Small intestine (tissue), 7 donors: Measurements from ENCODE around the gene TSC22D3. TPM values are rescaled to one million over a fixed set of nuclear protein-coding genes. Genes with fewer than 3 reads are reported as not detected.

Source experiments
- DNase-seq, 2 donors: peaks; one replicate each; pipeline versions ENCODE4 v3.0.0 to v3.0.0-alpha.2; 2013
- FAIRE-seq: peaks from 2 replicates; lab custom pipeline; 2012; peaks lifted over from hg19 to GRCh38; lab: Jason Lieb, UNC
- H3K27ac ChIP-seq, 3 donors: one replicate each; pipeline ENCODE4 v1.5.1; 2013; ENCODE audit warnings: low read length in 2 of 3, mild to moderate bottlenecking in 2 of 3, control low read depth in 1 of 3, inconsistent platforms in 1 of 3, low read depth in 1 of 3, moderate library complexity in 1 of 3
- H3K27me3 ChIP-seq, 3 donors: one replicate each; pipeline ENCODE4 v1.6.1; 2013; ENCODE audit warnings: low read length in 3 of 3, inconsistent platforms in 1 of 3; ENCODE audit not compliant: control insufficient read depth in 3 of 3, insufficient read depth in 3 of 3
- H3K36me3 ChIP-seq, 3 donors: one replicate each; pipeline ENCODE4 v1.6.1; 2013; ENCODE audit warnings: low read length in 3 of 3, inconsistent platforms in 1 of 3, low read depth in 1 of 3, mild to moderate bottlenecking in 1 of 3, moderate library complexity in 1 of 3; ENCODE audit not compliant: control insufficient read depth in 3 of 3, insufficient read depth in 2 of 3
- H3K4me1 ChIP-seq, 3 donors: one replicate each; pipeline ENCODE4 v1.6.1; 2013; ENCODE audit warnings: low read length in 2 of 3, inconsistent platforms in 1 of 3, low read depth in 1 of 3, mild to moderate bottlenecking in 1 of 3, moderate library complexity in 1 of 3; ENCODE audit not compliant: control insufficient read depth in 3 of 3, insufficient read depth in 2 of 3
- H3K4me3 ChIP-seq, 3 donors: one replicate each; pipeline ENCODE4 v1.5.1; 2013; ENCODE audit warnings: low read length in 3 of 3, control low read depth in 1 of 3, inconsistent platforms in 1 of 3, low read depth in 1 of 3, mild to moderate bottlenecking in 1 of 3, moderate library complexity in 1 of 3
- H3K9me3 ChIP-seq, 2 donors: one replicate each; pipeline ENCODE4 v1.6.1; 2013; ENCODE audit warnings: low read depth in 1 of 2, low read length in 1 of 2; ENCODE audit not compliant: control insufficient read depth in 2 of 2, insufficient read depth in 1 of 2
- WGBS, 3 donors: extraction: QIAGEN DNeasy Blood & Tissue Kit; methylation state at CpG; one replicate each; pipeline ENCODE4 v1.1.7; 2013; 5-methylcytosine and 5-hydroxymethylcytosine counted together
- polyA plus RNA-seq, 4 donors: library from polyadenylated mRNA; stranded (reverse) in 3 of 4; unstranded in 1 of 4; fragments of 200-250 nt in 3 of 4; fragments of 120-200 nt in 1 of 4; gene quantifications; one replicate each; pipeline versions ENCODE4 v1.2.1 to v1.2.3, GENCODE V29; 2013
- donor health status: healthy with polysubstance abuse.
- donor health status: control.
- donor health status: control.
- donor health status: Bipolar disorder and iron deficiency.
- donor health status: healthy.

TSC22D3 gene
- polyA plus RNA-seq, 4 donors: 85.6 to 244 (median 120) TPM

GRCh38 chrX:107733686-107734085 is 41.9 kb downstream of the TSC22D3 start:
- H3K27ac ChIP-seq: no peak overlapping the region
- no peaks in the 10 kb centered on the region for H3K9me3 ChIP-seq
- H3K36me3 ChIP-seq: no peaks in the 10 kb centered on the region
- WGBS, 3 donors: 50 to 72% (median 71%) methylated on average over 4 of the region's 4 CpGs
- H3K4me3 ChIP-seq: no peak overlapping the region
- FAIRE-seq: no peak
- H3K4me1 ChIP-seq: peaks cover 0 to 18% (median 3%) of the 10 kb centered on the region in 3 donors
- no peak for DNase-seq
- H3K27me3 ChIP-seq: no peaks in the 10 kb centered on the region

GRCh38 chrX:107731831-107732502 is 43.6 kb downstream of the TSC22D3 start:
- Histone ChIP-seq H3K27ac (peak overlapping the region in 2 of 3 donors; percentile 0 to 62), H3K36me3 (no peaks in the 10 kb centered on the region), H3K27me3 (no peaks in the 10 kb centered on the region), H3K4me3 (no peak overlapping the region), H3K4me1 (peaks cover 0 to 18% (median 3%) of the 10 kb centered on the region in 3 donors), H3K9me3 (no peaks in the 10 kb centered on the region)
- no peak for FAIRE-seq
- 12 to 28% (median 28%) methylated on average over 6 to 7 of the region's 7 CpGs for WGBS, 3 donors
- DNase-seq: peak; percentile 65 to 80

DNA sequence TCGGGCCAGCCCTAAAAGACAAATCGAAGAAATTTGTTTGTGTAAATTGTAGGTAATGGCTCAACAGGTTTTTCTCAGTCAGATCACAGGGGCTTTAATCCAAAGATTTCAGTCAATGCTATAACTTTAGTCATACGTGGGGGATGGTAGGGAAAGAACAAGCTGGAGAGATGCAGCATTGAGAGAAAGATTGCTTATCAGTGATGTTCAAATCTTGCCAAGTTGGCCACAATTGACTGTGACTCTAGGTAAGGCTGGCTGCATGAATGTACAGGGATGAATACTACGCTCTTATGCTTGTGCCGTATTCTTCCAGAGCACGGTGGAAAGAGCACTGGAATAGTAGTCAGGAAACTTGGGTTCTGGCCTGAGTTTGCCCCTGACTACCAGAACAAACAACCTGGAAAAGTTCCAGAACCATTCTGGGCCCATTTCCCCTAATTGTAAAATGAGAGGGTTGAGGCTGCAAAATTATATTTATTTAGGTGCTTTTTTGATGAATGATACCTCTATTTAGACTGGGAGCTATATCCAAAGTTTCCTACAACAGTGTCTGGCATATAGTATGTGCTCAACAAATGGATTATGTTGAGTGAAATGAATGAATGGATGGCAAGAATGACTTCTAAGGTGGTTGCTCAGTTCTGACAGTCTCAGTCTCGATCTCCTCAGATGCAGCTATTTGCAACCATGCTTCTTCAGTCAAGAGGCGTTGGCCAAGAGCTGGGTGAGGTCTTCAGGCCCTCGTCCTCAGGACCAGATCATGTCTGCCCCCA is 44.4 kb downstream of the TSC22D3 start:
- Histone ChIP-seq H3K27me3 (no peaks in the 10 kb centered on the region), H3K9me3 (no peaks in the 10 kb centered on the region), H3K36me3 (no peaks in the 10 kb centered on the region), H3K4me3 (no peak overlapping the region), H3K4me1 (peaks cover 0 to 14% (median 3%) of the 10 kb centered on the region in 3 donors), H3K27ac (peak overlapping the region in 1 of 3 donors; percentile 62)
- WGBS, 3 donors: 70 to 75% (median 74%) methylated on average over 9 of the region's 9 CpGs
- no peak for FAIRE-seq
- DNase-seq: no peak

DNA sequence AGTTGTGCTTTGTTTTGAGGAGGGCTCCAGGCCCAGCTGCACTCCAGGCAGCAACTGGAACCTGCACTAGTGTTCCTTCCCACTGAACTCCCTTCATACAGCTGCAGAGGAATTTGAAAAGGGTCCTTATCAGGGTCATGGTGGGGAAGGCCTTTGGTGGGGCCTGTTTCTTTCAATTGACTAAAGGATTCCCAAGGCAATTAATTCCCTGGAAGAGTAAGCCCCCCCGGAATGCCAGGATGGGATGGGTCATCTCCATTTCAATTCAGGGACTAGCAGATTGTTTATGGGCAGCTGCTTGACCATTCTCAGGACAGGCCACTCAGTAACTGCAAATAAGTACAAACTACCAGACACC is 45.3 kb downstream of the TSC22D3 start:
- FAIRE-seq: no peak

GRCh38 chrX:107729558-107730297 is 45.9 kb downstream of the TSC22D3 start:
- H3K4me3 ChIP-seq: no peak overlapping the region
- no peaks in the 10 kb centered on the region for H3K27me3 ChIP-seq
- DNase-seq: no peak
- peak overlapping the region in 1 of 3 donors; percentile 27 for H3K27ac ChIP-seq
- H3K9me3 ChIP-seq: no peaks in the 10 kb centered on the region
- no peak for FAIRE-seq
- no peaks in the 10 kb centered on the region for H3K36me3 ChIP-seq
- WGBS, 3 donors: 74 to 87% (median 75%) methylated on average over 8 of the region's 8 CpGs
- H3K4me1 ChIP-seq: peaks cover 0 to 14% (median 3%) of the 10 kb centered on the region in 3 donors

More for the DNA sequence above, 45.3 kb downstream of the TSC22D3 start:
- WGBS, 3 donors: 44 to 60% (median 57%) methylated on average over 1 of the region's 1 CpG
- Histone ChIP-seq H3K36me3 (no peaks in the 10 kb centered on the region), H3K27me3 (no peaks in the 10 kb centered on the region), H3K27ac (no peak overlapping the region), H3K9me3 (no peaks in the 10 kb centered on the region), H3K4me1 (peaks cover 0 to 14% (median 3%) of the 10 kb centered on the region in 3 donors), H3K4me3 (no peak overlapping the region)
- DNase-seq: no peak

DNA sequence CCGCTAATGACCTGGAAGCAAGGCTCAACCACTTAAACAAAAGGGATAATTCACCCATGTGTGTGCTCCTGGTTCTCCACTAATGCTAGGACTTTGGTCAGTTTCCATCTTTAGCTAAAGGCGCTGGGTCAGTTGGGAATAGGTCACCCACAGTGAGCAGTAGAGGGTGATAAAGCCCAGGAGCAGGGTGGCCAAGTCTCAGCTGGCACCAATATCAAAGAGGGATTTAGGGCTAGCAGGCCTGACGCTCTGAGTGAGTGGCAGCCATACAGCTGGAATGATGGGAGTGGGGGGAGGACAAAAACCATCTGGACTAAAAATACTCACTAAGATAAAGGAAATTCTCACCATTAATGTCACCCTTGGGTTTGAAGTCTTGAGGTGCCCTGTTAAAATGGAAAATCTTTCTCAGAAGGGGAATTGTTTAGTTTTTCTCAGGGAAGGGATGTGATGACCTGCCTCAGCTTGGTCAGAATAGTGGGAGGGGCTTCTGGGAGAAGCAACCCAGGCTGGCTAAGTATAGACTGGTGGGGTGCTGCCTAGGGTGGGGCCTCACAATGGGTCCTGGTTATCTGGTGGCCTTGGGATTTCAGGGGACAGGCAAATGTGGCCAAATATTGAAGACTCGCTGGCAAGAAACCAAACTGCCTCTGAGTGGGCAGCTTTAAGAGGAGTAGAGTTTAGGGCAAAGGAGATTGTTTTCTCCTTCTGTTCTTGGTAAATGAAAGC is 47.1 kb downstream of the TSC22D3 start:
- no peaks in the 10 kb centered on the region for H3K27me3 ChIP-seq
- 74 to 92% (median 83%) methylated on average over 4 of the region's 4 CpGs for WGBS, 3 donors
- no peak overlapping the region for H3K4me3 ChIP-seq
- H3K9me3 ChIP-seq: no peaks in the 10 kb centered on the region
- H3K4me1 ChIP-seq: peaks cover 0 to 14% (median 2%) of the 10 kb centered on the region in 3 donors
- peak overlapping the region in 1 of 3 donors; percentile 27 for H3K27ac ChIP-seq
- H3K36me3 ChIP-seq: no peaks in the 10 kb centered on the region
- FAIRE-seq: no peak
- no peak for DNase-seq

DNA sequence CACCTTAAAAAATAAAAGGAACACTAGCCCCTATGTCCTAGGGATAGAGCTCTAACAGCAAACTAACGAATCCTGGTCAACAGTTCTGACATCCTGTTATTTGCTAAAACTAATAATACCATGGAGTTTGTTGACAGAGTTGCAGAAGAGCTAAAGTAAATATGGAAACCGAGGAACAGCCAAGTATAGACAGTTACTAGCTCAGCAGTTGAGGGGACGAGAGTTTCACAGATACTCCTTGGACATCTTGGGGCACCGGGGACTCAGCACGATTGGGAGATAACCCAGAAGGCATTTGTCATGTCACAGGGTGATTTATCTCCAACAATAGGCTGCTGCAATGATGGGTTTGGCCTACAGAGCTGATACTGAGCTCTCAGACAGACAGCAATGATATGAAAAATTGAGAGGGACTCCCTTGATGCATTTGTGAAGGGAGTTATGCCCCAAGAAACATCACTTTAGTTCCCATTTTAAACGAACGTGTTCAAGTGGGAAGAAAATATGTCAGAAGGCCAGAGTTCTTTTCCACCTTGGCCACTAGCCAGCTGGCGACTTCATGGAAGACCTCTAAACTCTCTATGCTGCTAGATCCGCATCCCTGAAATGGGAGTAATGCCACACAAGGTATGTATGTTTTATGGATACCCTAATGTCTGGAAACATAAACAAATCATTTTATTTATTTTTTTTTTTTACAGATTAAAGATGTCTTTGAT is 48.6 kb downstream of the TSC22D3 start:
- FAIRE-seq (no peak), DNase-seq (no peak)
- H3K9me3 ChIP-seq: no peaks in the 10 kb centered on the region
- 49 to 59% (median 54%) methylated on average over 9 of the region's 9 CpGs for WGBS, 3 donors
- H3K36me3 ChIP-seq: no peaks in the 10 kb centered on the region
- H3K4me3 ChIP-seq: no peak overlapping the region
- peaks cover 0 to 6% (median 0%) of the 10 kb centered on the region in 3 donors for H3K4me1 ChIP-seq
- H3K27ac ChIP-seq: peak overlapping the region in 1 of 3 donors; percentile 60
- no peaks in the 10 kb centered on the region for H3K27me3 ChIP-seq
